Skin of body (tissue), 2 donors: Measurements from ENCODE around the gene GABRR1. TPM values are rescaled to one million over a fixed set of nuclear protein-coding genes. Genes with fewer than 3 reads are reported as not detected.
"Not testable (repeated sequence)": the region's sequence is repeated elsewhere in the genome, so short reads cannot be mapped to it uniquely, and the experiment has no call there.

Experiments
- DNase-seq: peaks from one replicate; lab custom pipeline; 2025; lab: John Stamatoyannopoulos, UW
- total RNA-seq: library from RNA; depleted of rRNA; stranded (reverse); fragments of >200 nt; gene quantifications from one replicate; pipeline ENCODE4 v1.2.3, GENCODE V29; 2014

Gene GABRR1
- 0.20 TPM for total RNA-seq

DNA sequence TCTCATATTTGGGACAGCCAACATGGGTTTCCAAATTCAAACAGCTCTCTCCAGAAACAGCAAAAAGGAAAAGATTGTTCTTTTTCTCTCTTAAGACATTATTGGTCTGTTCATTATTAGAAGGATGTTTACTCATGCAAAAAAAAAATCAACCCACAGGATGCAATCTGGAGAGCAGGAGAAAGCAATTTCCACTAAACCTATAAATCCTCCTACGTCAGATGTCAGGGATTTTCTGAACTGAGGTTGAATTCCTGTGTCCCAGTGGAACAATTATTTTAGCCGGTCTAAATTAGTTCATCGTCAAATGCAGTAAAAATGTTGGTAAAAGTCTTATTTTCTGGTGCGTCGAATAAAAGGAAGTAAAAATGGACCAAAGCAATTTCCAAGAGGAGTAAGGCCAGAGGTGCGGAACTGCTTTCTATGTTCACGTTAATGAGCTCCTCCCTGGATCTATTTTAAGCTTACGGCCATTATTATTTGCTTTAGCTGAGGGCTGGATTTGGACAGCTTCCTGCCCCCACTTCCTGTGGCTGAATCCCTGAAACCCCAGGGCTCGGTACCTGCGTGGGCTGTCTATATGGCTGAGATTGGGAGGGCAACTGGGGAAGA lies at the start of gene GABRR1:
Gene GABRR1 (minus strand): TSS at position 60 of the 612 bp plus-strand sequence. CDS start 36 bp downstream, at position 24.
- DNase-seq = no peak

DNA sequence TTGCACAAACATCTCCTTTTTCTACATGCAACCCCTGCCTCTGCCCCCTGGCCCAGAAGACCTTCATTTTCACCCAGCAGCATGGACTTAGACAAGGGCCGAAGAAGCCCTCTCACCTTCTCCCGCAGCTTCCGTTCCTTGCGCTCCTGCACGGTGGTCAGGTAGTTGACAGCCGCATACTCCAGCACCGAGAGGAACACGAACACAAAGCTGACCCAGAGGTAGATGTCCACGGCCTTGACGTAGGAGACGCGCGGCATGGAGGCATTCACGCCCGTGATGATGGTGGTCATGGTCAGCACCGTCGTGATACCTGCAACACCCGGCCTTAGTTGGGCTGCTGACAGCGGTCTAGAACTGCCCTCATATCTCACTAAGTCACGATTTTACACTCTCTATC lies 47.1 kb upstream of the GABRR1 start:
- DNase-seq = no peak

DNA sequence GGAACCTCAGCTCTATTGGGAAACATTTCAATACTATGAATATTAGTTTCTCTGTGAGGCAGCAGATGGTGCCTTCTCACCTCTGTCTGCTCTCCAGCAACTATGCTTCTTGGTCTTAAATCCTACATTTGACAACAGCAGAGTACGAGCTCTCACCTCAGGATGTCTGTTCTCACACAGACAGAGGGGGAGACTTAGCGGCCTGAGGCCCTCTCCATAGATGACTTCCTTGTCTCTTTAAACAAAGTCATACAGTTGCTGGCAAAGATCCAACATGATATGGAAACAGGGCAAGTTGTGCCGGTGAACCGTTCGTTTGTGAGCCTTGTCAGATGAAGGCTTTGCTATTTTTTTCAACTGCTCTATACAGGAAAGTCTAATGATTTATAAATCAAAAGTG lies 43.7 kb upstream of the GABRR1 start:
- no peak for DNase-seq

DNA sequence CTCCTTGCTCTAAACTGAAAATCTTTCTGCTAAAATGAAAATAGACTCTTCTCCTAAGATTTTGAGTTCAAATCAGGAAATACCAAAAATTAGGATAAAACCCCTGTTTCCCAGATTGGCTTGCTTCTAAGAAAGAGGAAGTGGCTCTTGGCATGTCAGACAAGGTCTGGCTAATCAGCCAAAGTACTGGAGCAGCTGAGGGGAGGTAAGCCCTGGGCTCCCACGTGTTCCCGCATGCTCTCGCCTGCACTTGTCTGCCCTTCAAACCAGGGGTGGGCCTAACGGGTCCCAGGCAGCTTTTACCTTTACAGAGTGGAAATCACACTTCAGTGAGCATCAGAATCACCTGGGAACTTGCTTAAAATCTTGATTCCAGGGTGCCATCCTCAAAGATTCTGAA lies 43.2 kb upstream of the GABRR1 start:
- DNase-seq = no peak

DNA sequence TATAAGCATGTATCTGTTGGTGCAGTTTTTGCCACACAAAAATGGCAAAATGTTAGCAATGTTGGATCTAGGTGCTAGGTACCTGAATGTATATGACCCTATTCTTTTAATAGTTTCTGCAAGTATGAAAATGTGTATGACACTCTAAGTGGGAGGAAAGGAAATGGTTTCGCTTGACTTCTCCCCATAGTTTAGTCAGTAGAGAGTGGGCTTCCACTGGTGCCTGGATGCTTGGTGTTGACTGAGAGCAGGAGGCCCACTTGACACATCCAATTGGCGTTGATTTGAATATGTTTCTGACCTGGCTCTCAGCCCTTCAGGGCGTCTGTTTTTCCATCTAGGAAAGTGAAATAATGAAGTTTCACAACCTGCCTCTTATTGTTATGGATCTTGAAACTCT lies 41.8 kb upstream of the GABRR1 start:
- no peak for DNase-seq

DNA sequence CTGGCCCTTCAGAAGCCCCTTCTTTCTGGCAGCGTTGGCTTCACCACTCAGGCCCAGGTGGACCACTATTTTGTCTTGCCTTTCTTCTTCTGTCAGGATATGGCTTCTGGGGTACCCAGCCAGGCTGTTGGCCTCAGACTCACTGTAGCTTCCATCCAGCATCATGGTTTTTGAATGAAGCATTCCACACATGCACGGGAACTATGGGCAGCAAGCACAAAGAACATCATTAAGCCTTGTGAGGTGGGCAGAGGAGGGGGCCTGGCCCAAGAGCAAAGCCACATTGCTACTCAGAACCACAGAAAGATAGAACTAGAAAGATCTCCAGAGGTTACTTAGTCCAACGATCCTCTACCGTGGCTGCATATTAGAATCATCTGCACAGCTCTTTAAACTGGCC lies 40.6 kb upstream of the GABRR1 start:
- DNase-seq = no peak

DNA sequence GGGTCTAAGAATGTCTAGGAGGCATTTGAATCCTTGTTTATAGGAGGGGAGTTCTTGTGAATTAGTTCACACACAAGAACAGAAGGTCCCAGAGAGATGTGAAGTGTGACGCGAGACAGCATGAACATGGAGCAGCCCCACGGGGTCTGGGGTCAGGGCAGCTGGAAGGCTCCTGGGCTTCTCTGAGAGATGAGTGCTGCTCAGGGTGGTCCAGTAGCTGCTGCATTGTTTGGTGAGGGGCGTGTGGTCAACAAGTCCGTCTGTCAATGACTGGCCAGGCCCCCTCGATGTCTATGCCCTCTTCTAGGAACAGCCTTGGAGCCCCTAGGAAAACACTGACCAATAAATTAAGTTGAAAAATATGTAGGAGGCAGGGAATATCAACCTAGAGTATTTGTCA lies 40.2 kb upstream of the GABRR1 start:
- DNase-seq = no peak

DNA sequence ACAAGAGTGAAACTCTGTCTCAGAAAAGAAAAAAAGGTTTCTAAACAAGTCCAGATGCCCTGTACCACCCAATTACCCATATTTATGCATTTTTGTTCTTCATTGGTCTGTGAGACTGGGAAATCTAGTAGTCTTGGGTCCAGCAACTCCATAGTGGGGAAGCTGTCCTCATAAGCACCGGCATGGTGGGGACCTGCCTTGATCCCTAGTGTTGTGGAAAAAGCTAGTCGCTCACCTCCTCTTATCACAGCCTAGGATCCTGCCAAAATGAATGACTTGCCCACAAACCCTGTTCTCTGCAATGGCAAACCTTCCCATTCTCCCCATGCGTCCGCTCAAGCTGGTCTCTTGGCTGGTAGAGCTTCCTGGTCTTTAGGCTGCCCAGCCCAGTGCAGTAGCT lies 38.3 kb upstream of the GABRR1 start:
- DNase-seq = no peak

DNA sequence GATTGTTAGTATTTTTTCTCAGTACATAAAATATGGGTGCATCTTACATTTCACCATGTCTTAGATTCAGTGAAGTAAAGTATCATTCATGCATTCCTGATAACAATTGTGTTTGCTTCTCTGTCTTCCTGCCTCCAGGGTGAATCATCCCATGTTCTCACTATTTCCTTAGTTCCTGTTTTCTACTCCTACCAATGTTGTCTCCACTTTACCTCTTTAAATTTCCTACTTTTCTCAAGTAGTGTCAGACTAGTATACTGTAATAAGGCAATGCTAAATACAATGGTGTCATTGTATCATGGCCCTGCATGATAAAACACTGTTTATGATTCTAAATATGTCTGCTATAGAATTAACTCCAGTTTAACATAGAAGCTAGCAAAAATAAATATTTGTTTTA lies 37.4 kb upstream of the GABRR1 start:
- no peak for DNase-seq

DNA sequence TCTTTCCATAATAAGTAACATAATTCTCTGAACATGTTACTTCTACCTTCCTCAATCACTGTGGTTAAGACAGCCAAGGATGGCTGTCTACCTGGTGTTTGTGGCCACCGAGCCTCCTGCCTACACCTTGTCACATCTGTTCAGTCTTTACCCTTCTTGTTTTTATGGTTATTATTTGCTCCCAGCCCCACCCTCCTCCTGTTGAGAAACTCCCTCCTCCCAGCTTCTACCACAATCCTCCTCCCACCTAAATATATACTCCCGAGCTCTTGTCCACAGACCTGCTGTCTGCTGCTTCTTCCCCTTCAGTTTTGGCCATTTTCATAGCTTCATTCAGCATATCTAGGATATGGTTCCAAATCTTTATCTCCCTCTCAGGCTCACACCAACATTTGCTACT lies 35.7 kb upstream of the GABRR1 start:
- DNase-seq = no peak

DNA sequence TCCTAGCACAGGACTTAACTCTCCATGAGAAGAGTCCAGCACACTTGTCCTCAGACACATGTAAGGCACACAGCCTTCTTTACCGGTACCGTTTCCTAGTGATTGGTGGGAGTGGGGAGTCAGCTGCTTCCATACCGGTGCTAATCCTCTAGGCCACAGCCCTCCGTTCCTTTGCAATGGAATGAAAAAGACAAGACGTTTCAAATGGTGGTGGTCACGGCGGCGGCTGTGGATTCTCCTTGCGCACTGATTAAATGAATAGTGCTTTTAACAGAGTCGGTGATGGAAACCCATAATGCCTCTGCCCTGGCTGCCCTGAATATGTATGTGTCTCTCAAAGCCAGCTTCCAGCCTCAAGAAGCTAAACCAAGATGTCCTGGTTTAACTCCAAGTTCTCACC lies 34.8 kb upstream of the GABRR1 start:
- no peak for DNase-seq

DNA sequence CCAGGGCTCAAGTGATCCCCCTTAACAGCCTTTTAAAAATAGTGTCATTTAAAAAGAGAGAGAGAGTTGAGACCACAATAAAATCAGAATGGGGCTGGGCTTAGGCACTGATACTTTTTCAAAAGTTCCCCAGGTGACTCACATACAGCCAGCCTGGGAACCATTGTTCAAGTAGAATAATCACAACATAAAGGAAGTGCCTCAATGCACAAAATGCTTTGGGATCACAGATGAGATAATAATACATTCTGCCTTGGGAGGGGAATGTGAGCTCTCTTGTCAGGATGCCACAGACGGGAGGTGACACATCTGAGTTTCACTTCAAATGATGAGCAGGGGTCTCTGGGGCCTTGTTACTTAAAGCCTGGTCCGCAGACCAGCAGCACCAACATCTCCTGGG lies 34.0 kb upstream of the GABRR1 start:
- no peak for DNase-seq

DNA sequence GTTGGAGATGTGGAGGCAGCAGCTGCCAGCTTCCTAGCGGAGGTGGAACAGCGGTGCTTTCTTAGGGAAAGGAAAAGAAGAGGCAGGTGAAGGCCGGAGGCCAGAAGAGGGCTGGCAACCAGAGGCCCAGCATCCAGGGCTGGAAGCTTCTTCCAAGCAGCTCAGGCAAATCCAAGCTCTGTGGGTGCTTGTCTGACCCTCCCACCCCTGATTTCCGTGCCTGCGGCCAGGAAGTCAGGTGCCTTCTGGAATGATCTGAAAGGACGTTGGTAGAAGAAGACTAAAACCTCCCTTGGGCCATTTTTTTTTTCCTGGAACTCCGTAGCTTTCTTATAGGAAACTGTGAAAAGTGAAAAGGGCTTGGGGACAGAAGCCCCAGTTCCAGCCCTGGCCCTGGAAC lies 33.1 kb upstream of the GABRR1 start:
- DNase-seq = no peak

DNA sequence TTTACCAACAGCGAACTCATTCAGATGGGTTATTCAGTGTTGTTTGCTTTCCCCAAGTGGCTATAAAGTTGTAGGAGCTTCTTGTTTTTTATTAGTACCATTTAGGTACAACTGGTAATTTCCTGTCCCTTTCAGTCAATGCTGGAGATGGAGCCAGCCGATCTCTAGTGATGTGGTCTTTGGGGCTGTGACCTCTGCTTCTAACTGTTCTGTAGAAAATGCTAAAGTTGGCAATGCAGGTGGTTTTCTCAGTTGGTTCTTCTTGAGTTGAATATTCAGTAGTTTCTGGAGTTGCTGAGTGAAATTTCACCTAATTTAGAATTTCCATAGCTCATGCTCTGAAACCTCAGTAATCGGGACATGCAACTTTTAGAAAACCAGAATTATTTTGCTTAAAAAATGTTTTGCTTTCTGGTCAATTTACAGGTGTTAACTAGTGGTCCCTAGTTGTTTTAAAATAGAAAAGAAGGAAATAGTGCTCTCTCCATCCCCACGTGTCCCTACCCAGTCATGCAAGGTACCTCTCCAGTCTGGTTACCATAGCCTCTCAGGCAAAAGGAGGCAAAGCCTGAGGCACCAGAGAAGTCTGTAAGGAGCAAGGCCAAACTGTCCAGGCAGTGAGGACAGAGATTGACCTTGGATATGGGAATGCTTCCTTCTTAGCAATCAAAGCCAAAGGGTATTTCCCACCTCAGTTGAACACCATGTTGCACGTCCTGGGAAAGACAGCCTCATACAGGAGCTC lies 27.3 kb upstream of the GABRR1 start:
- DNase-seq = no peak

DNA sequence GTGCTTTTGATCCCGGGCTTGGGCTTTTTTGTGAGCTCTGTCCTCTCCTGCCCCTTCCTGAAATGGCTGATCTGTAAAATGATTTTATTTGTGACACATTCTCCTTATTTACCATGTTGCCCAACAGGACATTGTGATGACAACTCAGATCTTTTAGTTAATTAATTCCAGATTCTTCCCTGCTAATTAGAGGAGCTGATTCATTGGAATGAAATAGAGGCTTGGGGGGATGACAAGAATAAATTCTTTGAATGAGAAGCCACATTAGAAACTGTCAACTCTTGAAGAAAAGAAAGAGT lies 26.1 kb upstream of the GABRR1 start:
- peak; percentile 9 for DNase-seq

DNA sequence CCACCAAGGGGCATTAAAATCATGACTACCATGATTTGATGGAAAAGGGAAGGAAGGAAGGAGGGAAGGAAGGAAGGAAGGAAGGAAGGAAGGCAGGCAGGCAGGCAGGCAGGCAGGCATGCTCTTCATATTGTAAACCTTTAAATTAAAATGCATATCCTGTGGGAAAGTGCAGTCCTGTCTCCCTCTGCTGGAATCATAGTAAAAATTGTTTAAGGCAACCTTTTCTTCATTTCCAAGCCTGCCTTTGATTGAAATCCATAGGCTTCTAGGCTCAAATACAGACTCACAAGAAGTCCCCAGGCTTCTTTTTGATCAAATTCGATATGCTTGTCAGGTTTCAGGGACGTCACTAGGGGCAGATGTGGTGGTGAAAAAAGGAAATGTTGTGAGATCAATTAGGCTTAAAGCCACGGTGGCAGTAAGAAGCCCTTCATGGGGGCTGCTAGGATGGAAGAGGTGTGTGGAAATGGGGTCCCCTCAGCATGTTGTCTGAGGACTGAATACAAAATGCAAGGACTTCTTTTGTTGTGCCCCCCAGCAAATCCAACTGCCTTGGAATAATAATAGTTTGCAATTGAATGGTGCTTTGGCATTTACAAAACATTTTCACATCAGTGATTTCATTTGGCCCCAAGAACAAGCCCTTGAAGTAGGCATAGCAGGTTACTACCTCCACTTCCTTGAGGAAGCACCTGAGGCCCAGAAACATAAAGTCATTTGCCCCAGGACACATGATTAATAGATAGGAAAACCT lies 25.6 kb upstream of the GABRR1 start:
- peak; percentile 45 for DNase-seq

DNA sequence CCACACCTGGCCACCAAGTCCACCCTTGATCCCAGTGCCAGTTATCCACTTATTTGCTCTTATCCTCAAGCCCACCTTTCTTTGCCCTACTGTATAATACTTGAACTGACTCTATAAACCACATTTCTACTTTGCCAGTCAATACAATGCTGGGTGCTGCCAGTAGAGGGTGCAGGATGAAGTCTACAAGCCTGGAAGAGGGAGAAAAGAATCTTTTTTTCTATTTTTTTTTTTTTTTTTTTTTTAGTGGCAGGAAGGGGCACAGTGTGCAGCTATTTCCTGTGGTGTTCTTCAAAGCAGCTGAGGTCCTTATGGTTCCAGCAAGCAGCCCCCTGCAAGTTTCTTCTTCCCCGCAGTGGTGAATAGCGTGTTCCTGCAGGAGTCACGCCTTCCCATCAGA lies 22.2 kb upstream of the GABRR1 start:
- DNase-seq = no peak

DNA sequence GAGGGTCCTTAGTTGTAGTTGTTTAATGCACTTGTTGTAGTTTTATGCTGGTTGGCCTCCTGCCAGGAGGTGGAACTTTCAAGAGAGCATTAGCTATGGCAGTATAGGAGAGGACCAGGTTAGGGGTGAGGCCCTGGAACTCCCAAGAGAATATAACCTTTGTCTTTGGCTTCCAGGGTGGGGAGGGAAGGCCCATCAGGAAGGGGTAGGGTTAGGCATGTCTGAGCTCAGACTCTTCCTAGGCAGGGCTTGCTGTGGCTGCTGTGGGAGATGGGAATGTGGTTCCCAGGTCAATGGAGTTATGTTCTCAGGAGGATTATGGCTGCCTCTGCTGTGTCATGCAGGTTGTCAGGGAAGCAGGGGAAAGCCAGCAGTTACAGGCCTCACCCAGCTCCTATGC lies 20.0 kb upstream of the GABRR1 start:
- DNase-seq = no peak

DNA sequence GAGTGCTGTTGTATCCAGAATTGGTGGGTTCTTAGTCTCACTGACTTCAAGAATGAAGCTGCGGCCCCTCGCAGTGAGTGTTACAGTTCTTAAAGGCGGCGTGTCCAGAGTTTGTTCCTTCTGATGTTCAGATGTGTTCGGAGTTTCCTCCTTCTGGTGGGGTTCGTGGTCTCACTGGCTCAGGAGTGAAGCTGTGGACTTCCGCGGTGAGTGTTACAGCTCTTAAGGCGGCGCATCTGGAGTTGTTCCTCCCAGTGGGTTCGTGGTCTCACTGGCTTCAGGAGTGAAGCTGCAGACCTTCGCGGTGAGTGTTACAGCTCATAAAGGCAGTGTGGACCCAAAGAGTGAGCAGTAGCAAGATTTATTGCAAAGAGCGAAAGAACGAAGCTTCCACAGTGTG lies 16.4 kb upstream of the GABRR1 start:
- DNase-seq = not testable (repeated sequence)

DNA sequence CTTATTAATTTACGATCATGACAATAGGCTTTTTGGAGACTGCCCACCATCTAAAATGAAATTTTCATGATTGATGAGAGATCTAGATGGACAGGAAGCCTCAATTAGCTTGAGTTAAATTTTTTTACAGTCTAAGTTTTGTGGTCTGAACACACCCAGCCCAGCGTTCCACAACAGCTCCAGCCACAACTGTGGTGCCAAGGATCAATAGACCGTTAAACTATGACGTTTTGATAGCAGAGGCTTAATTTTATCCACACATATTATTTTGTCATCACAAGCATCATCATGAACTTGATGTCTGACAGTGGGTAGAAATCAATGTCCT lies 5.5 kb upstream of the GABRR1 start:
- DNase-seq = no peak

DNA sequence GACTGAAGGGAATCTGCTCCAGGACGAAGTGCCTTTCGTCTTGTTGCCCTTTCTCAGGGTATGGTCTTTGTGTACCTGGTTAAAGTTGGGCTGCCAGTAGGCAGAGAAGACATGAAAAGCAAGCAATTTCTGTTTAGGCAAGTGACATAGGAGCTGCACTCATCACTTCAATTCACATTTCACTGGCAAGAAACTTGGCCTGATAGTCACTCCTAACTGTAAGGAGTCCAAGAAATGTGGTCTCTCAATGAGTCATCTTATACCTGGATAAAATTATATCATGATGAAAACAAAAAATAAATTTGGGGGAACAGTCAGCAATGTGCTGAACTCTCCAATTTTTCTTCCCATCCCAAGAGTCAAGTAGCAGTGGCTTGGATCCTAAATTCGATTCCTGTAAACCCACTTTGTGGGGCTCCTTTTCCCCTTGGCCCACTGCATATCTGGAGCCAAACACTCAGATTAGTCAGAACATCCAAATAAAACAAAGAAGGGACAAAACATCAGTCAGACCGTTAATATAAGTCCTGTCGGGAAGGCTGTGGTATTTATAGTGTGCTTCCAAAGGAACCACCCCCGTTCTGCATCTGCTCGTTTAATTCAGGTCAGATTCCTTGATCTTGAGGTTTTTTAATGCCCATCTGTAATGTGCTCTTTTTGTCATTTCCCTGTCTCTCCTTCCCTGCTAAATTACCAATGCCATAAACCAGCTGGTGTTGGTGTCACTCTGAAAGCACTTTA lies 5.0 kb upstream of the GABRR1 start:
- DNase-seq = no peak

DNA sequence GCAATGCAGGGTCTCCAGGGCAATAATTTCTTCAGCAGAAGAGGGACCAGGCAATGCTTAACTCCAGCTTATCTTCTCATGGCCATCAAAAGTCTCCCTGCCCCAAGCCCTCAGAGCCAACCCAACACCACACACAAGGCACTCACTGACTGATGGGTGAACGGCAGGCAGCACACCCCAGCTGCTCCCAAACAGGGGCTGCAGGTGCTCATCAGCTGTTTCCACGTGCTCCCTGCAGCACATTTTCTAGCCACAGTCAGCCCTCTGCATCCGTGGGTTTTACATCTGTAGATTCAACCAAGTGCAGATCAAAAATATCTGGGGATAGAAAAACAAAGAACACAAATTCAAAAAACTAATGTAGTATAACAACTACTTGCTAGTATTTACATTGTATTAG lies 4.0 kb upstream of the GABRR1 start:
- no peak for DNase-seq
